ENCODE results near the gene FAM83D.

The FAM83D gene

DNA sequence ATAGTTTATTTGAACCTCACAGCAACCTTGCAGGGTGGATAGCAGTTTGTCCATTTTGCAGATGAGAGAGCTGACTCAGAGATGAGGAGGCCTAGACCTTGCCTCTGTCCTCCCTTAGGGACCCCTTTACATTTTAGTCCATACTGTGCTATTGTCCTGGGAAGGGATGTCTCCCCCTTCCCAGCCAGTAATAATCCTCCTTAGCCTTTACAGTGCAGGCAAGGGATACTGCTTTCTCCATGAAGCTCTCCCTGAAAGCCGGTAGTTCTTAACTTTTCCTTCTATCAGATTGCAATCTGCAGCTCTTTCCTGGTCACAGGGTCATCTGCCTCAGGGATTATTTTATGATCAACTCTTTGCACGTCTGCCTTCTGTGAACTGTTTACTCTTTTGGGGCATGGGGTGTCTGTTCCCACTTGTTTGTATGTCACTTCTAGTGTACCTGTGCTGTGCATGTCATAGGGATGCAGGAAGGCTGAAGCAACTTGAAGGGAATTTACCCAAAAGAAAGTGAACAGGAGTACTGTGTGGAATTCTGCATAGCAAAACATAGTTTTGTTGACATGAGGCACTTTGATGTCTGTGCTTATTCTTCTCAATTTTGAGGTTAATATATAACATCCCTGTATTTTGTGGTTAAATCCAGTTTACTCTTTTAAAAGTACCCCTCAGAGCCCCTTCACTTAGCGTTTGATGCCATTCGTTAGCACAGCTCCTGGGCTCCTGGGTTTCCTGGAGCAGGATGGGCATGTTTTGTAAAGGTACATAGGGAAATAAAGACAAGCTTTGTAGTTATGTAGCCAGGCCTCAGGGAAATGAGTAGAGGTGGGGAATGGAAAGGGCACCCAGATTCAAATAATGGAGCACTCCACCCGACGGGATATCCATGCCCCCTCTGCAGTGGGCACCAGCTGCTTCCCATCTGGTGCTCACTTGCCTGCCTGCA lies 74.0 kb downstream of the FAM83D start:
- Histone ChIP-seq H3K4me3 (ENCODE audit: low read length) (no peak overlapping the region), H3K36me3 (replicated peaks; ENCODE audit: low read depth, low read length) (peaks cover 52% of the 10 kb centered on the region), H3K79me2 (ENCODE audit: low read length) (no peaks in the 10 kb centered on the region), H4K20me1 (ENCODE audit: insufficient read depth, low read length) (no peaks in the 10 kb centered on the region), H3K9me3 (ENCODE audit: insufficient read depth, low read length) (no peaks in the 10 kb centered on the region), H3K4me1 (ENCODE audit: low read length) (peaks cover 15% of the 10 kb centered on the region), H3K4me2 (ENCODE audit: low read length) (no peak overlapping the region), H3K9ac (ENCODE audit: low read length) (no peak overlapping the region), H3K27me3 (ENCODE audit: low read depth, low read length) (no peaks in the 10 kb centered on the region), H3K27ac (ENCODE audit: low read length) (no peak overlapping the region), H2AFZ (ENCODE audit: low read depth, low read length) (no peak overlapping the region)
- TF ChIP-seq CTCF (IDR thresholded peaks at IDR 0.05; ENCODE audit: low read depth, low read length) (no peak), EZH2phosphoT487 (IDR thresholded peaks at IDR 0.05; ENCODE audit: low read depth) (no peak)

Data from OCI-LY3 (cell line).